ENCODE measurements around the gene PSRC1. TPM values are rescaled to one million over a fixed set of nuclear protein-coding genes. Genes with fewer than 3 reads are reported as not detected.
A peak's percentile ranks its signal among the peaks of the same experiment; 100 is the strongest.

The PSRC1 gene
- polyA plus RNA-seq, 1 of the 3 experiments (the other 2 are of a cell fraction) = 19.4 TPM

GRCh38 chr1:109247401-109248365, 35.3 kb downstream of the PSRC1 start:
- H2AFZ ChIP-seq (ENCODE audit: low read depth) = no peak overlapping the region
- DNase-seq = peak; percentile 5
- no peaks in the 10 kb centered on the region for H3F3A ChIP-seq (replicated peaks; ENCODE audit: insufficient read depth)
- H3K4me3 ChIP-seq (ENCODE audit: low read depth in 2 of 2, low read length in 1 of 2) = no peak overlapping the region
- H3K79me2 ChIP-seq (ENCODE audit: insufficient read depth) = no peaks in the 10 kb centered on the region
- ChIA-PET POLR2A (interaction anchor here (0.7 kb wide), 1 partner anchor 147 kb away, joined by 3 read pairs; no protein-coding TSS in a partner anchor), CTCF (interaction anchor here (0.6 to 3.7 kb wide), 8 partner anchors 7 to 735 kb away, joined by 3 to 20 read pairs (median 5); no protein-coding TSS in a partner anchor)
- peaks cover 0 to 18% of the 10 kb centered on the region in 2 experiments; a peak in 1 of 4 replicates for H3K4me1 ChIP-seq (ENCODE audit: control insufficient read depth in 1 of 2, insufficient read depth in 2 of 2, low read depth in 1 of 2, low read length in 1 of 2)
- no peaks in the 10 kb centered on the region for H3K9me2 ChIP-seq
- no peaks in the 10 kb centered on the region for H3K9me3 ChIP-seq
- no peaks in the 10 kb centered on the region for H4K20me1 ChIP-seq (ENCODE audit: insufficient read depth)
- H3K27ac ChIP-seq (ENCODE audit: low read depth in 2 of 2, low read length in 1 of 2) = no peak overlapping the region
- TF ChIP-seq TCF12 (IDR thresholded peaks at IDR 0.05) = no peak
- no peak for TF ChIP-seq EP300 (IDR thresholded peaks at IDR 0.05; ENCODE audit: borderline replicate concordance in 1 of 2, low read depth in 1 of 2, low read length in 1 of 2)
- TF ChIP-seq GABPA (IDR thresholded peaks at IDR 0.05; ENCODE audit: low read depth) = no peak
- no peaks in the 10 kb centered on the region for H3K36me3 ChIP-seq (replicated peaks in 1 of 2; ENCODE audit: control insufficient read depth in 1 of 2, insufficient read depth in 2 of 2, low read length in 1 of 2)
- 94% methylated on average over 7 of the region's 8 CpGs for WGBS (ENCODE audit: low lambda C conversion rate)
- H3K4me2 ChIP-seq = no peak overlapping the region
- no peak overlapping the region for H3K9ac ChIP-seq
- H3K27me3 ChIP-seq (ENCODE audit: insufficient read depth) = no peaks in the 10 kb centered on the region

GRCh38 chr1:109246141-109246551, 36.8 kb downstream of the PSRC1 start:
- no peak for DNase-seq
- 96% methylated on average over 4 of the region's 7 CpGs for WGBS (ENCODE audit: low lambda C conversion rate)
- Histone ChIP-seq H3K4me1 (ENCODE audit: control insufficient read depth in 1 of 2, insufficient read depth in 2 of 2, low read depth in 1 of 2, low read length in 1 of 2) (peaks cover 2 to 16% of the 10 kb centered on the region in 2 experiments; a peak in 2 of 4 replicates), H3K27me3 (ENCODE audit: insufficient read depth) (no peaks in the 10 kb centered on the region), H2AFZ (ENCODE audit: low read depth) (no peak overlapping the region), H3K9me2 (no peaks in the 10 kb centered on the region), H4K20me1 (ENCODE audit: insufficient read depth) (no peaks in the 10 kb centered on the region), H3K79me2 (ENCODE audit: insufficient read depth) (no peaks in the 10 kb centered on the region), H3K27ac (ENCODE audit: low read depth in 2 of 2, low read length in 1 of 2) (no peak overlapping the region), H3K9ac (no peak overlapping the region), H3K4me3 (ENCODE audit: low read depth in 2 of 2, low read length in 1 of 2) (no peak overlapping the region), H3K9me3 (no peaks in the 10 kb centered on the region), H3K4me2 (no peak overlapping the region), H3F3A (replicated peaks; ENCODE audit: insufficient read depth) (no peaks in the 10 kb centered on the region), H3K36me3 (replicated peaks in 1 of 2; ENCODE audit: control insufficient read depth in 1 of 2, insufficient read depth in 2 of 2, low read length in 1 of 2) (no peaks in the 10 kb centered on the region)
- CTCF ChIA-PET = interaction anchor here (1.7 to 2.4 kb wide), 2 partner anchors 18 to 45 kb away, joined by 6 to 13 read pairs; no protein-coding TSS in a partner anchor
- POLR2A ChIA-PET = no interaction called here
- no peak for TF ChIP-seq ZBTB33 (IDR thresholded peaks at IDR 0.05; ENCODE audit: borderline replicate concordance, low read depth)
- no peak for TF ChIP-seq RCOR1 (IDR thresholded peaks at IDR 0.05; ENCODE audit: low read length)
- TF ChIP-seq PBX3 (IDR thresholded peaks at IDR 0.05) = no peak
- no peak for TF ChIP-seq JUND (IDR thresholded peaks at IDR 0.05)
- TF ChIP-seq MXI1 (IDR thresholded peaks at IDR 0.05; ENCODE audit: low read depth, low read length) = no peak
- TF ChIP-seq RFX5 (IDR thresholded peaks at IDR 0.05; ENCODE audit: low read length) = no peak
- TF ChIP-seq EP300 (IDR thresholded peaks at IDR 0.05; ENCODE audit: borderline replicate concordance in 1 of 2, low read depth in 1 of 2, low read length in 1 of 2) = no peak
- TF ChIP-seq POLR2AphosphoS5 (IDR thresholded peaks at IDR 0.05; ENCODE audit: low read depth, low read length) = no peak

All from SK-N-SH (cell line).